ENCODE results near the gene PNMA8C. TPM values are rescaled to one million over a fixed set of nuclear protein-coding genes. Genes with fewer than 3 reads are reported as not detected.

Gene PNMA8C
- total and polyA plus RNA-seq, 2 experiments from 2014 or later: 0.44 to 2.3 TPM

DNA sequence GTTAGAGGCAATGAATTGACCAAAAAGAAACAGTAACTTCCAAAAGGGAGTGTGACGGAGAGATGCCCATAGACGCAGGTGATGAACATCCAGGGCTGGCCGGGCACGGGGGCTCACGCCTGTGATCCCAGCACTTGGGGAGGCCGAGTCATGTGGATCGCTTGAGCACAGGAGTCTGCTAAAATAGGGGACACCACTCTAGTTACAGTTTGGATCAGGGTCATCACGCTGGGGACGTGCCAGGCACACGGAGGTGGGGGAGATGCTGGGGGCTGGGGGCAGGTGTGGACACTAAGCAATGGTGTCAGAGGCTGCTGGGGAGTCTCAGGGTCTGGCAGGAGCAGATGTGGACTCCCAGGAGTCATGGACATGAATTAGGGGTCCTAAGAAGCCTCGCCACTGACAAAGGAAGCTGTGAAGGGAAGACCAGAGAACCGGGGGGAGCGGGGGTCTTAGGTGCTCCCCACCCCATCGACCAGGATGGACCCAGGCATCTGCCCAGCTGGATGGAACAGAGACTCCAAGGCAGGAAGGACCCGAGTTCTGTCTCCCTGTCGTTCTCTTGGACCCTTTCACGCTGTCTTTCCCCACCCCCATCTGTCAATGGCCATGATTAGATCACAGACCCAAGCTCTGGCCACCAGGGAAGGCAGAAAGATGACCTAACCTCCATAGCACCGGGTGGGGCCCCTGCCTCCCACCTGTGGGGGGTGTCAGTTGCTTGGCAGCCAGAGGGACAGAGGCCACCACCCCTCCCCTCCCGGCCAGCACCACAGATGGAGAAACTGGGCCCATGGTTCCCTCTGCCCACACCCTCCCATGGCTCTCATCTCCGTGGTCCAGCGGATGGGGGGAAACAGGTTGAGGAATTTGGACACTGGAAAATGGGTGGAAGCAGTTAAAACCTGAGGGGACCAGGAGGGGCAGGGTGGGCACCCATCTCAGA, 35.0 kb downstream of the PNMA8C start:
- H3K4me3 Mint-ChIP-seq: no peak overlapping the region; the same call in 2 of the 3 replicates
- H3F3A ChIP-seq (replicated peaks; ENCODE audit: low read depth): peaks cover 18% of the 10 kb centered on the region
- DNase-seq (ENCODE audit: low spot score) (no peak), ATAC-seq (no peak)
- no peaks in the 10 kb centered on the region; the same call in 1 of the 2 replicates for H3K36me3 ChIP-seq (ENCODE audit: insufficient read depth)
- H3K4me1 ChIP-seq (ENCODE audit: insufficient read depth): peaks cover 4% of the 10 kb centered on the region; the same call in 1 of the 2 replicates
- H3K79me2 ChIP-seq (replicated peaks; ENCODE audit: insufficient read depth): no peaks in the 10 kb centered on the region
- no peaks in the 10 kb centered on the region for H3K9me3 Mint-ChIP-seq
- H3K27me3 ChIP-seq (ENCODE audit: insufficient read depth): no peaks in the 10 kb centered on the region
- peak overlapping the region; percentile 27; the same call in 1 of the 2 replicates for H3K27ac Mint-ChIP-seq
- no peak for TF ChIP-seq ZNF114 (CRISPR knock-in tag; IDR thresholded peaks at IDR 0.05)
- TF ChIP-seq, protein P1, sequence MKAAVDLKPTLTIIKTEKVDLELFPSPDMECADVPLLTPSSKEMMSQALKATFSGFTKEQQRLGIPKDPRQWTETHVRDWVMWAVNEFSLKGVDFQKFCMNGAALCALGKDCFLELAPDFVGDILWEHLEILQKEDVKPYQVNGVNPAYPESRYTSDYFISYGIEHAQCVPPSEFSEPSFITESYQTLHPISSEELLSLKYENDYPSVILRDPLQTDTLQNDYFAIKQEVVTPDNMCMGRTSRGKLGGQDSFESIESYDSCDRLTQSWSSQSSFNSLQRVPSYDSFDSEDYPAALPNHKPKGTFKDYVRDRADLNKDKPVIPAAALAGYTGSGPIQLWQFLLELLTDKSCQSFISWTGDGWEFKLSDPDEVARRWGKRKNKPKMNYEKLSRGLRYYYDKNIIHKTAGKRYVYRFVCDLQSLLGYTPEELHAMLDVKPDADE (IDR thresholded peaks at IDR 0.05): no peak
- TF ChIP-seq JUNB (IDR thresholded peaks at IDR 0.05; ENCODE audit: unreplicated experiment): no peak
- no peak for TF ChIP-seq EZH2phosphoT487 (IDR thresholded peaks at IDR 0.05; ENCODE audit: unreplicated experiment)
- peak; percentile 23; the same call in 1 of the 2 replicates for TF ChIP-seq POLR2AphosphoS5 (IDR thresholded peaks at IDR 0.05; ENCODE audit: low read depth)
- H3K4me3 ChIP-seq: no peak overlapping the region
- H3K4me2 ChIP-seq: no peak overlapping the region
- peaks cover 20% of the 10 kb centered on the region for H3K27me3 Mint-ChIP-seq (ENCODE audit: insufficient read depth, low read depth, poor library complexity)
- H3K9me2 ChIP-seq (ENCODE audit: insufficient read depth): no peaks in the 10 kb centered on the region
- H3K36me3 Mint-ChIP-seq (ENCODE audit: low read depth): peaks cover 32% of the 10 kb centered on the region
- H3K27ac ChIP-seq (ENCODE audit: low read depth): no peak overlapping the region
- H2AFZ ChIP-seq: no peak overlapping the region
- H4K20me1 ChIP-seq (replicated peaks; ENCODE audit: insufficient read depth): no peaks in the 10 kb centered on the region; the same call in 1 of the 2 replicates
- peaks cover 24% of the 10 kb centered on the region for H3K4me1 Mint-ChIP-seq

DNA sequence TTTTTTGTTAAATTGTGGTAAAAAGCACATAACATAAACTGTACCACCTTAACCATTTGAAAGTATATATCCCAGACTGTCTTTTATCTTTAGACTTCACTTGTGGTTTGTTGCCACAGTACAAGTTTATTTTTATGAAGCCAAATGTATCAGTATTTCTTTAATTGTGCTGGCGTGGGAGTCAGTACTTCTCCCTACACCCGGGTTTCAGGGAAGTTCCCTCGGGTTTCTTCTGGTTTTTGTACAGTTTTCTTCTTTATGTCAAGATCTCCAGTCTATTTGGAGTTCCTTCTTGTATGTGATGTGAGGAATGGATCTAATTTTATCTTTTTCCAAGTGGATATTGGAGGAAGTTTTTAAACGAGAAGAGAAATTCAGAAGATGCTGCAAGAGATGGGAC, 35.9 kb downstream of the PNMA8C start:
- Histone ChIP-seq H3F3A (replicated peaks; ENCODE audit: low read depth) (peaks cover 18% of the 10 kb centered on the region), H3K79me2 (replicated peaks; ENCODE audit: insufficient read depth) (no peaks in the 10 kb centered on the region), H4K20me1 (replicated peaks; ENCODE audit: insufficient read depth) (no peaks in the 10 kb centered on the region; the same call in 1 of the 2 replicates), H3K4me2 (no peak overlapping the region), H3K4me1 (ENCODE audit: insufficient read depth) (peaks cover 4% of the 10 kb centered on the region; the same call in 1 of the 2 replicates), H3K36me3 (ENCODE audit: insufficient read depth) (no peaks in the 10 kb centered on the region; the same call in 1 of the 2 replicates), H3K27ac (ENCODE audit: low read depth) (peak overlapping the region; percentile 55; the same call in 1 of the 2 replicates), H3K4me3 (no peak overlapping the region), H3K9me2 (ENCODE audit: insufficient read depth) (no peaks in the 10 kb centered on the region), H3K27me3 (ENCODE audit: insufficient read depth) (no peaks in the 10 kb centered on the region), H2AFZ (no peak overlapping the region)
- DNase-seq (ENCODE audit: low spot score) (no peak), ATAC-seq (no peak)
- no peak overlapping the region for H3K27ac Mint-ChIP-seq
- H3K9me3 Mint-ChIP-seq: no peaks in the 10 kb centered on the region
- H3K4me3 Mint-ChIP-seq: no peak overlapping the region; the same call in 2 of the 3 replicates
- H3K36me3 Mint-ChIP-seq (ENCODE audit: low read depth): peaks cover 41% of the 10 kb centered on the region
- peaks cover 24% of the 10 kb centered on the region for H3K4me1 Mint-ChIP-seq
- peaks cover 20% of the 10 kb centered on the region for H3K27me3 Mint-ChIP-seq (ENCODE audit: insufficient read depth, low read depth, poor library complexity)
- TF ChIP-seq ZNF114 (CRISPR knock-in tag; IDR thresholded peaks at IDR 0.05): no peak
- TF ChIP-seq, protein P2, sequence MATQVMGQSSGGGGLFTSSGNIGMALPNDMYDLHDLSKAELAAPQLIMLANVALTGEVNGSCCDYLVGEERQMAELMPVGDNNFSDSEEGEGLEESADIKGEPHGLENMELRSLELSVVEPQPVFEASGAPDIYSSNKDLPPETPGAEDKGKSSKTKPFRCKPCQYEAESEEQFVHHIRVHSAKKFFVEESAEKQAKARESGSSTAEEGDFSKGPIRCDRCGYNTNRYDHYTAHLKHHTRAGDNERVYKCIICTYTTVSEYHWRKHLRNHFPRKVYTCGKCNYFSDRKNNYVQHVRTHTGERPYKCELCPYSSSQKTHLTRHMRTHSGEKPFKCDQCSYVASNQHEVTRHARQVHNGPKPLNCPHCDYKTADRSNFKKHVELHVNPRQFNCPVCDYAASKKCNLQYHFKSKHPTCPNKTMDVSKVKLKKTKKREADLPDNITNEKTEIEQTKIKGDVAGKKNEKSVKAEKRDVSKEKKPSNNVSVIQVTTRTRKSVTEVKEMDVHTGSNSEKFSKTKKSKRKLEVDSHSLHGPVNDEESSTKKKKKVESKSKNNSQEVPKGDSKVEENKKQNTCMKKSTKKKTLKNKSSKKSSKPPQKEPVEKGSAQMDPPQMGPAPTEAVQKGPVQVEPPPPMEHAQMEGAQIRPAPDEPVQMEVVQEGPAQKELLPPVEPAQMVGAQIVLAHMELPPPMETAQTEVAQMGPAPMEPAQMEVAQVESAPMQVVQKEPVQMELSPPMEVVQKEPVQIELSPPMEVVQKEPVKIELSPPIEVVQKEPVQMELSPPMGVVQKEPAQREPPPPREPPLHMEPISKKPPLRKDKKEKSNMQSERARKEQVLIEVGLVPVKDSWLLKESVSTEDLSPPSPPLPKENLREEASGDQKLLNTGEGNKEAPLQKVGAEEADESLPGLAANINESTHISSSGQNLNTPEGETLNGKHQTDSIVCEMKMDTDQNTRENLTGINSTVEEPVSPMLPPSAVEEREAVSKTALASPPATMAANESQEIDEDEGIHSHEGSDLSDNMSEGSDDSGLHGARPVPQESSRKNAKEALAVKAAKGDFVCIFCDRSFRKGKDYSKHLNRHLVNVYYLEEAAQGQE (IDR thresholded peaks at IDR 0.05; ENCODE audit: unreplicated experiment): no peak
- TF ChIP-seq, protein P1 (IDR thresholded peaks at IDR 0.05): no peak
- TF ChIP-seq, protein P3, sequence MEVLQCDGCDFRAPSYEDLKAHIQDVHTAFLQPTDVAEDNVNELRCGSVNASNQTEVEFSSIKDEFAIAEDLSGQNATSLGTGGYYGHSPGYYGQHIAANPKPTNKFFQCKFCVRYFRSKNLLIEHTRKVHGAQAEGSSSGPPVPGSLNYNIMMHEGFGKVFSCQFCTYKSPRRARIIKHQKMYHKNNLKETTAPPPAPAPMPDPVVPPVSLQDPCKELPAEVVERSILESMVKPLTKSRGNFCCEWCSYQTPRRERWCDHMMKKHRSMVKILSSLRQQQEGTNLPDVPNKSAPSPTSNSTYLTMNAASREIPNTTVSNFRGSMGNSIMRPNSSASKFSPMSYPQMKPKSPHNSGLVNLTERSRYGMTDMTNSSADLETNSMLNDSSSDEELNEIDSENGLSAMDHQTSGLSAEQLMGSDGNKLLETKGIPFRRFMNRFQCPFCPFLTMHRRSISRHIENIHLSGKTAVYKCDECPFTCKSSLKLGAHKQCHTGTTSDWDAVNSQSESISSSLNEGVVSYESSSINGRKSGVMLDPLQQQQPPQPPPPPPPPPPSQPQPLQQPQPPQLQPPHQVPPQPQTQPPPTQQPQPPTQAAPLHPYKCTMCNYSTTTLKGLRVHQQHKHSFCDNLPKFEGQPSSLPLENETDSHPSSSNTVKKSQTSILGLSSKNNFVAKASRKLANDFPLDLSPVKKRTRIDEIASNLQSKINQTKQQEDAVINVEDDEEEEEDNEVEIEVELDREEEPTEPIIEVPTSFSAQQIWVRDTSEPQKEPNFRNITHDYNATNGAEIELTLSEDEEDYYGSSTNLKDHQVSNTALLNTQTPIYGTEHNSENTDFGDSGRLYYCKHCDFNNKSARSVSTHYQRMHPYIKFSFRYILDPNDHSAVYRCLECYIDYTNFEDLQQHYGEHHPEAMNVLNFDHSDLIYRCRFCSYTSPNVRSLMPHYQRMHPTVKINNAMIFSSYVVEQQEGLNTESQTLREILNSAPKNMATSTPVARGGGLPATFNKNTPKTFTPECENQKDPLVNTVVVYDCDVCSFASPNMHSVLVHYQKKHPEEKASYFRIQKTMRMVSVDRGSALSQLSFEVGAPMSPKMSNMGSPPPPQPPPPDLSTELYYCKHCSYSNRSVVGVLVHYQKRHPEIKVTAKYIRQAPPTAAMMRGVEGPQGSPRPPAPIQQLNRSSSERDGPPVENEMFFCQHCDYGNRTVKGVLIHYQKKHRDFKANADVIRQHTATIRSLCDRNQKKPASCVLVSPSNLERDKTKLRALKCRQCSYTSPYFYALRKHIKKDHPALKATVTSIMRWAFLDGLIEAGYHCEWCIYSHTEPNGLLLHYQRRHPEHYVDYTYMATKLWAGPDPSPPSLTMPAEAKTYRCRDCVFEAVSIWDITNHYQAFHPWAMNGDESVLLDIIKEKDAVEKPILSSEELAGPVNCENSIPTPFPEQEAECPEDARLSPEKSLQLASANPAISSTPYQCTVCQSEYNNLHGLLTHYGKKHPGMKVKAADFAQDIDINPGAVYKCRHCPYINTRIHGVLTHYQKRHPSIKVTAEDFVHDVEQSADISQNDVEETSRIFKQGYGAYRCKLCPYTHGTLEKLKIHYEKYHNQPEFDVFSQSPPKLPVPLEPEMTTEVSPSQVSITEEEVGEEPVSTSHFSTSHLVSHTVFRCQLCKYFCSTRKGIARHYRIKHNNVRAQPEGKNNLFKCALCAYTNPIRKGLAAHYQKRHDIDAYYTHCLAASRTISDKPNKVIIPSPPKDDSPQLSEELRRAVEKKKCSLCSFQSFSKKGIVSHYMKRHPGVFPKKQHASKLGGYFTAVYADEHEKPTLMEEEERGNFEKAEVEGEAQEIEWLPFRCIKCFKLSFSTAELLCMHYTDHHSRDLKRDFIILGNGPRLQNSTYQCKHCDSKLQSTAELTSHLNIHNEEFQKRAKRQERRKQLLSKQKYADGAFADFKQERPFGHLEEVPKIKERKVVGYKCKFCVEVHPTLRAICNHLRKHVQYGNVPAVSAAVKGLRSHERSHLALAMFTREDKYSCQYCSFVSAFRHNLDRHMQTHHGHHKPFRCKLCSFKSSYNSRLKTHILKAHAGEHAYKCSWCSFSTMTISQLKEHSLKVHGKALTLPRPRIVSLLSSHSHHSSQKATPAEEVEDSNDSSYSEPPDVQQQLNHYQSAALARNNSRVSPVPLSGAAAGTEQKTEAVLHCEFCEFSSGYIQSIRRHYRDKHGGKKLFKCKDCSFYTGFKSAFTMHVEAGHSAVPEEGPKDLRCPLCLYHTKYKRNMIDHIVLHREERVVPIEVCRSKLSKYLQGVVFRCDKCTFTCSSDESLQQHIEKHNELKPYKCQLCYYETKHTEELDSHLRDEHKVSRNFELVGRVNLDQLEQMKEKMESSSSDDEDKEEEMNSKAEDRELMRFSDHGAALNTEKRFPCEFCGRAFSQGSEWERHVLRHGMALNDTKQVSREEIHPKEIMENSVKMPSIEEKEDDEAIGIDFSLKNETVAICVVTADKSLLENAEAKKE (CRISPR knock-in tag; IDR thresholded peaks at IDR 0.05): no peak
